Stomach (tissue), 9 donors: ENCODE results near the gene PCDHA12. TPM values are rescaled to one million over a fixed set of nuclear protein-coding genes. Genes with fewer than 3 reads are reported as not detected.
A peak's percentile ranks its signal among the peaks of the same experiment; 100 is the strongest.
"Not testable (repeated sequence)": the region's sequence is repeated elsewhere in the genome, so short reads cannot be mapped to it uniquely, and the experiment has no call there.

ENCODE experiments used
- DNase-seq, 2 donors: peaks; one replicate each; pipeline versions ENCODE4 v3.0.0 to v3.0.0-alpha.2; 2013 to 2019
- H3K27ac ChIP-seq, 5 donors: fragments of 200-600 bp in 4 of 5; sonication (generic) in 4 of 5; one replicate each; pipeline ENCODE4 v1.5.1; 2013 to 2019; ENCODE audit warnings: mild to moderate bottlenecking in 1 of 5, moderate library complexity in 1 of 5
- H3K27me3 ChIP-seq, 3 donors: fragments of 200-600 bp; sonication (generic); one replicate each; pipeline ENCODE4 v1.5.1; 2017 to 2019; ENCODE audit warnings: mixed run types in 1 of 3
- H3K36me3 ChIP-seq, 4 donors: fragments of 200-600 bp; sonication (generic); 1 replicate in 3 of 4; 2 replicates in 1 of 4; pipeline ENCODE4 v1.5.1; 2016 to 2019
- H3K4me1 ChIP-seq, 4 donors: fragments of 200-600 bp; sonication (generic); one replicate each; pipeline ENCODE4 v1.5.1; 2016 to 2019
- H3K4me3 ChIP-seq, 4 donors: fragments of 200-600 bp; sonication (generic) in 3 of 4; one replicate each; pipeline ENCODE4 v1.5.1; 2016 to 2019; ENCODE audit warnings: mild to moderate bottlenecking in 1 of 4
- H3K9me3 ChIP-seq, 4 donors: fragments of 200-600 bp; sonication (generic); one replicate each; pipeline ENCODE4 v1.5.1; 2016 to 2019
- CTCF ChIP-seq, 7 experiments: fragments of 450-650 bp in 4 of 7; fragments of 200-600 bp in 3 of 7; sonication (generic) in 3 of 7; IDR thresholded peaks; one replicate each; pipeline ENCODE4 v1.5.1; 2016 to 2019; ENCODE audit warnings: antibody characterized with exemption in 7 of 7, control low read depth in 2 of 7, mild to moderate bottlenecking in 1 of 7
- EP300 ChIP-seq: sonication (generic); formaldehyde crosslinking; IDR thresholded peaks from one replicate; pipeline ENCODE4 v1.6.1; 2017; ENCODE audit warnings: antibody characterized with exemption
- POLR2A ChIP-seq, 4 donors: fragments of 450-650 bp; IDR thresholded peaks; one replicate each; pipeline ENCODE4 v1.6.1; 2016; ENCODE audit warnings: antibody characterized with exemption in 4 of 4, control low read depth in 2 of 4, mild to moderate bottlenecking in 1 of 4, moderate library complexity in 1 of 4
- POLR2AphosphoS5 ChIP-seq, 3 donors: sonication (generic); formaldehyde crosslinking; IDR thresholded peaks; one replicate each; pipeline ENCODE4 v1.6.1; 2016; ENCODE audit warnings: antibody characterized with exemption in 3 of 3
- WGBS, 5 donors: extraction: QIAGEN DNeasy Blood & Tissue Kit in 3 of 5; methylation state at CpG; one replicate each; pipeline versions ENCODE4 v1.1.5 to v1.1.7; 2013 to 2018; 5-methylcytosine and 5-hydroxymethylcytosine counted together
- intact Hi-C: fragments of 100-400 bp; cut with DNase I; formaldehyde crosslinking; loops from one replicate; pipeline ENCODE4 v1.15.1; 2023; ENCODE audit warnings: low total_unique reads
- polyA plus RNA-seq, 3 donors: library from polyadenylated mRNA; stranded (reverse); fragments of 200-250 nt; gene quantifications; one replicate each; pipeline ENCODE4 v1.2.3, GENCODE V29; 2013
- total RNA-seq, 5 donors: library from RNA; depleted of rRNA; stranded (reverse); fragments of >200 nt; gene quantifications; one replicate each; pipeline versions ENCODE4 v1.1.0 to v1.2.3, GENCODE V29; 2014 to 2016
- donor health status: healthy with polysubstance abuse.
- donor health status: Bipolar disorder and iron deficiency.
- donor health status: healthy.

Gene PCDHA12
- total and polyA plus RNA-seq, 8 donors: 0.05 to 2.2 (median 0.55) TPM; not detected in 5

GRCh38 chr5:140833993-140834392, 41.1 kb upstream of the PCDHA12 start, which contains the start of gene PCDHA7:
TSS of gene PCDHA7 (plus strand) at chr5:140834269. CDS start at chr5:140834384, 115 bp downstream.
- peaks cover 28 to 70% (median 53%) of the 10 kb centered on the region in 4 donors for H3K9me3 ChIP-seq
- peak in 1 of 2 donors; percentile 28 for DNase-seq
- WGBS, 5 donors: 10 to 18% (median 12%) methylated on average over 8 of the region's 8 CpGs
- H3K4me1 ChIP-seq: no peaks in the 10 kb centered on the region
- H3K27me3 ChIP-seq: peaks cover 0 to 71% (median 4%) of the 10 kb centered on the region in 3 donors
- peak within 1 kb of the TSS in 3 of 4 donors; percentile 9 to 24 (median 13) for H3K4me3 ChIP-seq
- no peak for TF ChIP-seq CTCF (IDR thresholded peaks at IDR 0.05)
- no peak for TF ChIP-seq EP300
- intact Hi-C loops: no loop called here
- H3K36me3 ChIP-seq: no peaks in the 10 kb centered on the region
- no peak within 1 kb of the TSS for H3K27ac ChIP-seq

- H3K4me1 ChIP-seq, H3K36me3 ChIP-seq, intact Hi-C loops, DNase-seq, H3K27ac ChIP-seq: not testable (repeated sequence)
- H3K9me3 ChIP-seq: peaks cover 26 to 69% (median 48%) of the 10 kb centered on the region in 4 donors
- peaks cover 0 to 66% (median 4%) of the 10 kb centered on the region in 3 donors for H3K27me3 ChIP-seq
- H3K4me3 ChIP-seq: peak overlapping the region in 3 of 4 donors; percentile 9 to 24 (median 13)
- 20 to 27% (median 24%) methylated on average over 12 to 27 of the region's 38 CpGs for WGBS, 5 donors
These were observed 40.6 kb upstream of the PCDHA12 start for GRCh38 chr5:140834439-140835008.

- Histone ChIP-seq H3K4me3 (no peak overlapping the region), H3K9me3 (peaks cover 19 to 66% (median 40%) of the 10 kb centered on the region in 4 donors), H3K4me1 (no peaks in the 10 kb centered on the region), H3K27me3 (peaks cover 0 to 60% (median 4%) of the 10 kb centered on the region in 3 donors), H3K36me3 (no peaks in the 10 kb centered on the region), H3K27ac (no peak overlapping the region)
- DNase-seq: no peak
- WGBS, 5 donors: 45 to 62% (median 49%) methylated on average over 42 to 103 of the region's 103 CpGs
- TF ChIP-seq POLR2AphosphoS5 (IDR thresholded peaks at IDR 0.05) (no peak), CTCF (IDR thresholded peaks at IDR 0.05) (no peak), EP300 (no peak), POLR2A (IDR thresholded peaks at IDR 0.05) (no peak)
- intact Hi-C loops: no loop called here
These were observed 39.2 kb upstream of the PCDHA12 start for GRCh38 chr5:140835622-140836510.

GRCh38 chr5:140840978-140841962, 33.8 kb upstream of the PCDHA12 start, which contains the start of gene PCDHA8:
TSS of gene PCDHA8 (plus strand) at chr5:140841187. CDS start at chr5:140841322, 135 bp downstream.
- H3K4me1 ChIP-seq: no peaks in the 10 kb centered on the region
- peaks cover 0 to 46% (median 6%) of the 10 kb centered on the region in 3 donors for H3K27me3 ChIP-seq
- no peak within 1 kb of the TSS for H3K27ac ChIP-seq
- TF ChIP-seq CTCF (IDR thresholded peaks at IDR 0.05) (no peak), POLR2AphosphoS5 (IDR thresholded peaks at IDR 0.05) (no peak), POLR2A (IDR thresholded peaks at IDR 0.05) (no peak), EP300 (no peak)
- no peak within 1 kb of the TSS for H3K4me3 ChIP-seq
- intact Hi-C loops: no loop called here
- DNase-seq: no peak
- WGBS, 5 donors: 20 to 36% (median 26%) methylated on average over 21 to 47 of the region's 47 CpGs
- no peaks in the 10 kb centered on the region for H3K36me3 ChIP-seq
- H3K9me3 ChIP-seq: peaks cover 18 to 78% (median 46%) of the 10 kb centered on the region in 4 donors
